GM18505 (cell line): ENCODE measurements around the gene SLC12A3.

ENCODE experiments used
- ATAC-seq: cut with Tn5 transposase; IDR thresholded peaks from one replicate; pipeline ENCODE4 v1.9.1; 2021; ENCODE audit not compliant: unreplicated experiment
- POLR2A ChIP-seq: IDR thresholded peaks from 4 replicates; pipeline ENCODE4 v1.6.1; 2011; ENCODE audit warnings: borderline replicate concordance; ENCODE audit not compliant: insufficient read depth, insufficient read length; ENCODE audit errors: extremely low read depth

SLC12A3 gene

GRCh38 chr16:56943761-56944375, 78.9 kb downstream of the SLC12A3 start:
- no peak for TF ChIP-seq POLR2A
- ATAC-seq, result no peak

- peak; percentile 56 for TF ChIP-seq POLR2A
- no peak for ATAC-seq
Observed at GRCh38 chr16:56944954-56945839, 80.2 kb downstream of the SLC12A3 start.

- TF ChIP-seq POLR2A, result no peak
- ATAC-seq, result no peak
Observed at GRCh38 chr16:56945847-56946527, 81.0 kb downstream of the SLC12A3 start.

- no peak for ATAC-seq
- peak; percentile 59 for TF ChIP-seq POLR2A
Observed at GRCh38 chr16:56946767-56947603, 82.0 kb downstream of the SLC12A3 start.

GRCh38 chr16:56947604-56947995, 82.6 kb downstream of the SLC12A3 start:
- no peak for TF ChIP-seq POLR2A
- ATAC-seq, result no peak

- TF ChIP-seq POLR2A, result no peak
- ATAC-seq, result no peak
Observed at GRCh38 chr16:56948234-56948633, 83.2 kb downstream of the SLC12A3 start.

- TF ChIP-seq POLR2A, result no peak
Observed at GRCh38 chr16:56950051-56950450, 85.0 kb downstream of the SLC12A3 start.

GRCh38 chr16:56950455-56950854, 85.4 kb downstream of the SLC12A3 start:
- ATAC-seq, result no peak
- TF ChIP-seq POLR2A, result no peak

More at GRCh38 chr16:56950051-56950450, 85.0 kb downstream of the SLC12A3 start:
- ATAC-seq, result no peak

- peak; percentile 55 for ATAC-seq
Observed at GRCh38 chr16:56950881-56951771, 86.1 kb downstream of the SLC12A3 start.

GRCh38 chr16:56953006-56953405, 88.0 kb downstream of the SLC12A3 start:
- no peak for ATAC-seq
- TF ChIP-seq POLR2A, result no peak

More at GRCh38 chr16:56950881-56951771, 86.1 kb downstream of the SLC12A3 start:
- no peak for TF ChIP-seq POLR2A

GRCh38 chr16:56956076-56956475, 91.1 kb downstream of the SLC12A3 start:
- TF ChIP-seq POLR2A, result no peak
- ATAC-seq, result no peak

- TF ChIP-seq POLR2A, result no peak
- no peak for ATAC-seq
Observed at GRCh38 chr16:56956756-56957155, 91.7 kb downstream of the SLC12A3 start.
